WTC11 (cell line): ENCODE data around the gene MYO15B. TPM values are rescaled to one million over a fixed set of nuclear protein-coding genes. Genes with fewer than 3 reads are reported as not detected.

Experiments
- JUN ChIP-seq: sonication (generic); formaldehyde crosslinking; IDR thresholded peaks from 2 replicates; pipeline ENCODE4 v1.8.0; 2023; ENCODE audit warnings: mild to moderate bottlenecking, missing genetic modification reagents
- NR1H2 ChIP-seq: sonication (generic); formaldehyde crosslinking; IDR thresholded peaks from 2 replicates; pipeline ENCODE4 v1.9.0; 2021; ENCODE audit warnings: mild to moderate bottlenecking, moderate library complexity, missing genetic modification reagents
- ZNF263 ChIP-seq: sonication (generic); formaldehyde crosslinking; IDR thresholded peaks from 2 replicates; pipeline ENCODE4 v1.8.1; 2022; ENCODE audit warnings: low read depth, mild to moderate bottlenecking, moderate library complexity, missing genetic modification reagents
- ZNF317 ChIP-seq: sonication (generic); formaldehyde crosslinking; IDR thresholded peaks from 2 replicates; pipeline ENCODE4 v1.8.1; 2023; ENCODE audit warnings: low read depth, mild to moderate bottlenecking, moderate library complexity, missing genetic modification reagents, borderline replicate concordance
- ZNF396 ChIP-seq: fragments of 250-450 bp; sonication (Bioruptor Pico); IDR thresholded peaks from 2 replicates; pipeline ENCODE4 v1.8.0; 2021; ENCODE audit warnings: mild to moderate bottlenecking, moderate library complexity, borderline replicate concordance
- total RNA-seq: library from RNA; stranded (reverse); gene quantifications from 3 replicates; pipeline ENCODE4 v1.2.3, GENCODE V29; 2021
- TF ChIP-seq, protein P1 (sequence below): sonication (generic); formaldehyde crosslinking; IDR thresholded peaks from 2 replicates; pipeline ENCODE4 v1.8.1; 2023; ENCODE audit warnings: mild to moderate bottlenecking, moderate library complexity, missing genetic modification reagents
- TF ChIP-seq, protein P2 (sequence below): sonication (generic); formaldehyde crosslinking; IDR thresholded peaks from 2 replicates; pipeline ENCODE4 v1.8.1; 2022; ENCODE audit warnings: mild to moderate bottlenecking, missing genetic modification reagents, moderate library complexity, borderline replicate concordance
- TF ChIP-seq, protein P3 (sequence below): sonication (generic); formaldehyde crosslinking; IDR thresholded peaks from 2 replicates; pipeline ENCODE4 v1.8.0; 2022; ENCODE audit warnings: mild to moderate bottlenecking, missing genetic modification reagents
- TF ChIP-seq, protein P4 (sequence below): sonication (generic); formaldehyde crosslinking; IDR thresholded peaks from 2 replicates; pipeline ENCODE4 v1.8.0; 2022; ENCODE audit warnings: mild to moderate bottlenecking, missing genetic modification reagents
- TF ChIP-seq, protein P5 (sequence below): sonication (generic); formaldehyde crosslinking; IDR thresholded peaks from 2 replicates; pipeline ENCODE4 v1.8.0; 2023; ENCODE audit warnings: missing genetic modification reagents
- TF ChIP-seq, protein P6 (sequence below): sonication (generic); formaldehyde crosslinking; IDR thresholded peaks from 2 replicates; pipeline ENCODE4 v1.8.0; 2023; ENCODE audit warnings: mild to moderate bottlenecking, missing genetic modification reagents
- TF ChIP-seq, protein P7 (sequence below): fragments of 250-450 bp; sonication (Bioruptor Pico); IDR thresholded peaks from 2 replicates; pipeline ENCODE4 v1.9.0; 2021; ENCODE audit warnings: mild to moderate bottlenecking, borderline replicate concordance
- TF ChIP-seq, protein P8 (sequence below): sonication (generic); formaldehyde crosslinking; IDR thresholded peaks from 2 replicates; pipeline ENCODE4 v1.8.0; 2023; ENCODE audit warnings: missing genetic modification reagents, mild to moderate bottlenecking, borderline replicate concordance
- TF ChIP-seq, protein P9 (sequence below): fragments of 250-450 bp; sonication (Bioruptor Pico); IDR thresholded peaks from 2 replicates; pipeline ENCODE4 v1.9.0; 2021; ENCODE audit warnings: mild to moderate bottlenecking

MYO15B gene
- total RNA-seq, 1 experiment from 2014 or later, result 35.6 TPM

DNA sequence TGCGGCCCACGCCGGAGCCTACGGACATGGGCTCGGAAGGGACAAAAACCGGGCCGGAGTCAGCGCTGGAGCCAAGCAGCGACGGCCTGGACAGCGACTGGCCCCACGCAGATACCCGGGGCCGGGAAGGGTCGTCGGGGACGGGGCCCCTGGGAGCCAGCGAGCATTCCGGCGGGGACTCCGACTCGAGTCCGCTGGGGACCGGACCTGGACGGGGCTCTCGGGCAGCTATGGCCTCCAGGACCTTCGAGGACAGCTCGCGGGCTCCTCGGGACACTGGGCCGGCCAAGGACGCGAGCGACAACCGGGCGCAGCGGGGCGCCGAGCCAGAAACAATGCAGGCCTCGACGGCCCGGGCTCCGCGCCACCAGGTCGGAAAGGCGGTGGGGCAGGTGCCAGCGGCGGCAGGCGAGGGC is 1.0 kb downstream of the MYO15B start (continued):
- TF ChIP-seq NR1H2 (CRISPR knock-in tag) (no peak), ZNF263 (CRISPR knock-in tag) (no peak), JUN (CRISPR knock-in tag) (peak; percentile 80), ZNF396 (CRISPR knock-in tag) (no peak), ZNF317 (no peak)
- TF ChIP-seq, protein P1, sequence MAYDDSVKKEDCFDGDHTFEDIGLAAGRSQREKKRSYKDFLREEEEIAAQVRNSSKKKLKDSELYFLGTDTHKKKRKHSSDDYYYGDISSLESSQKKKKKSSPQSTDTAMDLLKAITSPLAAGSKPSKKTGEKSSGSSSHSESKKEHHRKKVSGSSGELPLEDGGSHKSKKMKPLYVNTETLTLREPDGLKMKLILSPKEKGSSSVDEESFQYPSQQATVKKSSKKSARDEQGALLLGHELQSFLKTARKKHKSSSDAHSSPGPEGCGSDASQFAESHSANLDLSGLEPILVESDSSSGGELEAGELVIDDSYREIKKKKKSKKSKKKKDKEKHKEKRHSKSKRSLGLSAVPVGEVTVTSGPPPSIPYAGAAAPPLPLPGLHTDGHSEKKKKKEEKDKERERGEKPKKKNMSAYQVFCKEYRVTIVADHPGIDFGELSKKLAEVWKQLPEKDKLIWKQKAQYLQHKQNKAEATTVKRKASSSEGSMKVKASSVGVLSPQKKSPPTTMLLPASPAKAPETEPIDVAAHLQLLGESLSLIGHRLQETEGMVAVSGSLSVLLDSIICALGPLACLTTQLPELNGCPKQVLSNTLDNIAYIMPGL, result peak; percentile 21; the same call in 1 of the 2 replicates
- TF ChIP-seq, protein P2, sequence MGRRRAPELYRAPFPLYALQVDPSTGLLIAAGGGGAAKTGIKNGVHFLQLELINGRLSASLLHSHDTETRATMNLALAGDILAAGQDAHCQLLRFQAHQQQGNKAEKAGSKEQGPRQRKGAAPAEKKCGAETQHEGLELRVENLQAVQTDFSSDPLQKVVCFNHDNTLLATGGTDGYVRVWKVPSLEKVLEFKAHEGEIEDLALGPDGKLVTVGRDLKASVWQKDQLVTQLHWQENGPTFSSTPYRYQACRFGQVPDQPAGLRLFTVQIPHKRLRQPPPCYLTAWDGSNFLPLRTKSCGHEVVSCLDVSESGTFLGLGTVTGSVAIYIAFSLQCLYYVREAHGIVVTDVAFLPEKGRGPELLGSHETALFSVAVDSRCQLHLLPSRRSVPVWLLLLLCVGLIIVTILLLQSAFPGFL (CRISPR knock-in tag), result no peak
- TF ChIP-seq, protein P3, sequence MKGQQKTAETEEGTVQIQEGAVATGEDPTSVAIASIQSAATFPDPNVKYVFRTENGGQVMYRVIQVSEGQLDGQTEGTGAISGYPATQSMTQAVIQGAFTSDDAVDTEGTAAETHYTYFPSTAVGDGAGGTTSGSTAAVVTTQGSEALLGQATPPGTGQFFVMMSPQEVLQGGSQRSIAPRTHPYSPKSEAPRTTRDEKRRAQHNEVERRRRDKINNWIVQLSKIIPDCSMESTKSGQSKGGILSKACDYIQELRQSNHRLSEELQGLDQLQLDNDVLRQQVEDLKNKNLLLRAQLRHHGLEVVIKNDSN (CRISPR knock-in tag), result peak; percentile 24; the same call in 1 of the 2 replicates
- TF ChIP-seq, protein P4, sequence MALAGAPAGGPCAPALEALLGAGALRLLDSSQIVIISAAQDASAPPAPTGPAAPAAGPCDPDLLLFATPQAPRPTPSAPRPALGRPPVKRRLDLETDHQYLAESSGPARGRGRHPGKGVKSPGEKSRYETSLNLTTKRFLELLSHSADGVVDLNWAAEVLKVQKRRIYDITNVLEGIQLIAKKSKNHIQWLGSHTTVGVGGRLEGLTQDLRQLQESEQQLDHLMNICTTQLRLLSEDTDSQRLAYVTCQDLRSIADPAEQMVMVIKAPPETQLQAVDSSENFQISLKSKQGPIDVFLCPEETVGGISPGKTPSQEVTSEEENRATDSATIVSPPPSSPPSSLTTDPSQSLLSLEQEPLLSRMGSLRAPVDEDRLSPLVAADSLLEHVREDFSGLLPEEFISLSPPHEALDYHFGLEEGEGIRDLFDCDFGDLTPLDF, result no peak
- TF ChIP-seq, protein P5, sequence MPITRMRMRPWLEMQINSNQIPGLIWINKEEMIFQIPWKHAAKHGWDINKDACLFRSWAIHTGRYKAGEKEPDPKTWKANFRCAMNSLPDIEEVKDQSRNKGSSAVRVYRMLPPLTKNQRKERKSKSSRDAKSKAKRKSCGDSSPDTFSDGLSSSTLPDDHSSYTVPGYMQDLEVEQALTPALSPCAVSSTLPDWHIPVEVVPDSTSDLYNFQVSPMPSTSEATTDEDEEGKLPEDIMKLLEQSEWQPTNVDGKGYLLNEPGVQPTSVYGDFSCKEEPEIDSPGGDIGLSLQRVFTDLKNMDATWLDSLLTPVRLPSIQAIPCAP, result 0 out of 2 replicates have a peak, but pooled peaks have one; percentile 41
- TF ChIP-seq, protein P6, sequence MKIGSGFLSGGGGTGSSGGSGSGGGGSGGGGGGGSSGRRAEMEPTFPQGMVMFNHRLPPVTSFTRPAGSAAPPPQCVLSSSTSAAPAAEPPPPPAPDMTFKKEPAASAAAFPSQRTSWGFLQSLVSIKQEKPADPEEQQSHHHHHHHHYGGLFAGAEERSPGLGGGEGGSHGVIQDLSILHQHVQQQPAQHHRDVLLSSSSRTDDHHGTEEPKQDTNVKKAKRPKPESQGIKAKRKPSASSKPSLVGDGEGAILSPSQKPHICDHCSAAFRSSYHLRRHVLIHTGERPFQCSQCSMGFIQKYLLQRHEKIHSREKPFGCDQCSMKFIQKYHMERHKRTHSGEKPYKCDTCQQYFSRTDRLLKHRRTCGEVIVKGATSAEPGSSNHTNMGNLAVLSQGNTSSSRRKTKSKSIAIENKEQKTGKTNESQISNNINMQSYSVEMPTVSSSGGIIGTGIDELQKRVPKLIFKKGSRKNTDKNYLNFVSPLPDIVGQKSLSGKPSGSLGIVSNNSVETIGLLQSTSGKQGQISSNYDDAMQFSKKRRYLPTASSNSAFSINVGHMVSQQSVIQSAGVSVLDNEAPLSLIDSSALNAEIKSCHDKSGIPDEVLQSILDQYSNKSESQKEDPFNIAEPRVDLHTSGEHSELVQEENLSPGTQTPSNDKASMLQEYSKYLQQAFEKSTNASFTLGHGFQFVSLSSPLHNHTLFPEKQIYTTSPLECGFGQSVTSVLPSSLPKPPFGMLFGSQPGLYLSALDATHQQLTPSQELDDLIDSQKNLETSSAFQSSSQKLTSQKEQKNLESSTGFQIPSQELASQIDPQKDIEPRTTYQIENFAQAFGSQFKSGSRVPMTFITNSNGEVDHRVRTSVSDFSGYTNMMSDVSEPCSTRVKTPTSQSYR (CRISPR knock-in tag), result 0 out of 2 replicates have a peak, but pooled peaks have one; percentile 12
- TF ChIP-seq, protein P7, sequence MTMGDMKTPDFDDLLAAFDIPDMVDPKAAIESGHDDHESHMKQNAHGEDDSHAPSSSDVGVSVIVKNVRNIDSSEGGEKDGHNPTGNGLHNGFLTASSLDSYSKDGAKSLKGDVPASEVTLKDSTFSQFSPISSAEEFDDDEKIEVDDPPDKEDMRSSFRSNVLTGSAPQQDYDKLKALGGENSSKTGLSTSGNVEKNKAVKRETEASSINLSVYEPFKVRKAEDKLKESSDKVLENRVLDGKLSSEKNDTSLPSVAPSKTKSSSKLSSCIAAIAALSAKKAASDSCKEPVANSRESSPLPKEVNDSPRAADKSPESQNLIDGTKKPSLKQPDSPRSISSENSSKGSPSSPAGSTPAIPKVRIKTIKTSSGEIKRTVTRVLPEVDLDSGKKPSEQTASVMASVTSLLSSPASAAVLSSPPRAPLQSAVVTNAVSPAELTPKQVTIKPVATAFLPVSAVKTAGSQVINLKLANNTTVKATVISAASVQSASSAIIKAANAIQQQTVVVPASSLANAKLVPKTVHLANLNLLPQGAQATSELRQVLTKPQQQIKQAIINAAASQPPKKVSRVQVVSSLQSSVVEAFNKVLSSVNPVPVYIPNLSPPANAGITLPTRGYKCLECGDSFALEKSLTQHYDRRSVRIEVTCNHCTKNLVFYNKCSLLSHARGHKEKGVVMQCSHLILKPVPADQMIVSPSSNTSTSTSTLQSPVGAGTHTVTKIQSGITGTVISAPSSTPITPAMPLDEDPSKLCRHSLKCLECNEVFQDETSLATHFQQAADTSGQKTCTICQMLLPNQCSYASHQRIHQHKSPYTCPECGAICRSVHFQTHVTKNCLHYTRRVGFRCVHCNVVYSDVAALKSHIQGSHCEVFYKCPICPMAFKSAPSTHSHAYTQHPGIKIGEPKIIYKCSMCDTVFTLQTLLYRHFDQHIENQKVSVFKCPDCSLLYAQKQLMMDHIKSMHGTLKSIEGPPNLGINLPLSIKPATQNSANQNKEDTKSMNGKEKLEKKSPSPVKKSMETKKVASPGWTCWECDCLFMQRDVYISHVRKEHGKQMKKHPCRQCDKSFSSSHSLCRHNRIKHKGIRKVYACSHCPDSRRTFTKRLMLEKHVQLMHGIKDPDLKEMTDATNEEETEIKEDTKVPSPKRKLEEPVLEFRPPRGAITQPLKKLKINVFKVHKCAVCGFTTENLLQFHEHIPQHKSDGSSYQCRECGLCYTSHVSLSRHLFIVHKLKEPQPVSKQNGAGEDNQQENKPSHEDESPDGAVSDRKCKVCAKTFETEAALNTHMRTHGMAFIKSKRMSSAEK (CRISPR knock-in tag), result no peak
- TF ChIP-seq, protein P8, sequence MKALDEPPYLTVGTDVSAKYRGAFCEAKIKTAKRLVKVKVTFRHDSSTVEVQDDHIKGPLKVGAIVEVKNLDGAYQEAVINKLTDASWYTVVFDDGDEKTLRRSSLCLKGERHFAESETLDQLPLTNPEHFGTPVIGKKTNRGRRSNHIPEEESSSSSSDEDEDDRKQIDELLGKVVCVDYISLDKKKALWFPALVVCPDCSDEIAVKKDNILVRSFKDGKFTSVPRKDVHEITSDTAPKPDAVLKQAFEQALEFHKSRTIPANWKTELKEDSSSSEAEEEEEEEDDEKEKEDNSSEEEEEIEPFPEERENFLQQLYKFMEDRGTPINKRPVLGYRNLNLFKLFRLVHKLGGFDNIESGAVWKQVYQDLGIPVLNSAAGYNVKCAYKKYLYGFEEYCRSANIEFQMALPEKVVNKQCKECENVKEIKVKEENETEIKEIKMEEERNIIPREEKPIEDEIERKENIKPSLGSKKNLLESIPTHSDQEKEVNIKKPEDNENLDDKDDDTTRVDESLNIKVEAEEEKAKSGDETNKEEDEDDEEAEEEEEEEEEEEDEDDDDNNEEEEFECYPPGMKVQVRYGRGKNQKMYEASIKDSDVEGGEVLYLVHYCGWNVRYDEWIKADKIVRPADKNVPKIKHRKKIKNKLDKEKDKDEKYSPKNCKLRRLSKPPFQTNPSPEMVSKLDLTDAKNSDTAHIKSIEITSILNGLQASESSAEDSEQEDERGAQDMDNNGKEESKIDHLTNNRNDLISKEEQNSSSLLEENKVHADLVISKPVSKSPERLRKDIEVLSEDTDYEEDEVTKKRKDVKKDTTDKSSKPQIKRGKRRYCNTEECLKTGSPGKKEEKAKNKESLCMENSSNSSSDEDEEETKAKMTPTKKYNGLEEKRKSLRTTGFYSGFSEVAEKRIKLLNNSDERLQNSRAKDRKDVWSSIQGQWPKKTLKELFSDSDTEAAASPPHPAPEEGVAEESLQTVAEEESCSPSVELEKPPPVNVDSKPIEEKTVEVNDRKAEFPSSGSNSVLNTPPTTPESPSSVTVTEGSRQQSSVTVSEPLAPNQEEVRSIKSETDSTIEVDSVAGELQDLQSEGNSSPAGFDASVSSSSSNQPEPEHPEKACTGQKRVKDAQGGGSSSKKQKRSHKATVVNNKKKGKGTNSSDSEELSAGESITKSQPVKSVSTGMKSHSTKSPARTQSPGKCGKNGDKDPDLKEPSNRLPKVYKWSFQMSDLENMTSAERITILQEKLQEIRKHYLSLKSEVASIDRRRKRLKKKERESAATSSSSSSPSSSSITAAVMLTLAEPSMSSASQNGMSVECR (CRISPR knock-in tag), result peak; percentile 62; the same call in 1 of the 2 replicates
- TF ChIP-seq, protein P9, sequence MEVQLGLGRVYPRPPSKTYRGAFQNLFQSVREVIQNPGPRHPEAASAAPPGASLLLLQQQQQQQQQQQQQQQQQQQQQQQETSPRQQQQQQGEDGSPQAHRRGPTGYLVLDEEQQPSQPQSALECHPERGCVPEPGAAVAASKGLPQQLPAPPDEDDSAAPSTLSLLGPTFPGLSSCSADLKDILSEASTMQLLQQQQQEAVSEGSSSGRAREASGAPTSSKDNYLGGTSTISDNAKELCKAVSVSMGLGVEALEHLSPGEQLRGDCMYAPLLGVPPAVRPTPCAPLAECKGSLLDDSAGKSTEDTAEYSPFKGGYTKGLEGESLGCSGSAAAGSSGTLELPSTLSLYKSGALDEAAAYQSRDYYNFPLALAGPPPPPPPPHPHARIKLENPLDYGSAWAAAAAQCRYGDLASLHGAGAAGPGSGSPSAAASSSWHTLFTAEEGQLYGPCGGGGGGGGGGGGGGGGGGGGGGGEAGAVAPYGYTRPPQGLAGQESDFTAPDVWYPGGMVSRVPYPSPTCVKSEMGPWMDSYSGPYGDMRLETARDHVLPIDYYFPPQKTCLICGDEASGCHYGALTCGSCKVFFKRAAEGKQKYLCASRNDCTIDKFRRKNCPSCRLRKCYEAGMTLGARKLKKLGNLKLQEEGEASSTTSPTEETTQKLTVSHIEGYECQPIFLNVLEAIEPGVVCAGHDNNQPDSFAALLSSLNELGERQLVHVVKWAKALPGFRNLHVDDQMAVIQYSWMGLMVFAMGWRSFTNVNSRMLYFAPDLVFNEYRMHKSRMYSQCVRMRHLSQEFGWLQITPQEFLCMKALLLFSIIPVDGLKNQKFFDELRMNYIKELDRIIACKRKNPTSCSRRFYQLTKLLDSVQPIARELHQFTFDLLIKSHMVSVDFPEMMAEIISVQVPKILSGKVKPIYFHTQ (CRISPR knock-in tag), result no peak
